Esophagus squamous epithelium (tissue), 4 donors: Measurements from ENCODE around the gene C6.

Experiments used
- CTCF ChIP-seq, 6 experiments: fragments of 450-650 bp in 4 of 6; fragments of 200-600 bp in 2 of 6; sonication (generic) in 2 of 6; IDR thresholded peaks; one replicate each; pipeline ENCODE4 v1.5.1; 2016 to 2019; ENCODE audit warnings: antibody characterized with exemption in 6 of 6, mild to moderate bottlenecking in 4 of 6, moderate library complexity in 4 of 6
- POLR2A ChIP-seq, 4 donors: fragments of 450-650 bp; IDR thresholded peaks; one replicate each; pipeline ENCODE4 v1.6.1; 2017; ENCODE audit warnings: antibody characterized with exemption in 4 of 4, mild to moderate bottlenecking in 4 of 4, moderate library complexity in 3 of 4

GRCh38 chr5:41200506-41200905, 12.8 kb downstream of the C6 start:
- TF ChIP-seq CTCF (IDR thresholded peaks at IDR 0.05) (no peak), POLR2A (IDR thresholded peaks at IDR 0.05) (no peak)
